Kidney (tissue), 14 donors: Measurements from ENCODE around the gene ITGA5. TPM values are rescaled to one million over a fixed set of nuclear protein-coding genes. Genes with fewer than 3 reads are reported as not detected.

Experiments
- DNase-seq, 5 donors: peaks; one replicate each; pipeline ENCODE4 v3.0.0-alpha.2; 2013 to 2020
- FAIRE-seq: peaks from 2 replicates; lab custom pipeline; 2012; peaks lifted over from hg19 to GRCh38; lab: Jason Lieb, UNC
- H3K27ac ChIP-seq, 2 donors: one replicate each; pipeline ENCODE4 v1.7.0; 2013; ENCODE audit warnings: low read depth in 2 of 2, low read length in 2 of 2, inconsistent platforms in 1 of 2
- H3K27me3 ChIP-seq: one replicate; pipeline ENCODE4 v1.7.1; 2013; ENCODE audit warnings: low read length, inconsistent platforms; ENCODE audit not compliant: control insufficient read depth, insufficient read depth
- H3K36me3 ChIP-seq, 3 donors: one replicate each; pipeline versions ENCODE4 v1.7.0 to v1.7.1; 2013; ENCODE audit warnings: low read length in 3 of 3, control low read depth in 1 of 3, inconsistent platforms in 1 of 3; ENCODE audit not compliant: insufficient read depth in 3 of 3, control insufficient read depth in 2 of 3
- H3K4me1 ChIP-seq, 3 donors: one replicate each; pipeline versions ENCODE4 v1.7.0 to v1.7.1; 2013; ENCODE audit warnings: low read length in 3 of 3, inconsistent platforms in 1 of 3, low read depth in 1 of 3; ENCODE audit not compliant: control insufficient read depth in 2 of 3, insufficient read depth in 2 of 3
- H3K4me3 ChIP-seq, 3 donors: one replicate each; pipeline versions ENCODE4 v1.7.0 to v1.8.1; 2013; ENCODE audit warnings: low read length in 3 of 3, control low read depth in 1 of 3, inconsistent platforms in 1 of 3
- H3K9ac ChIP-seq, 3 donors: one replicate each; pipeline versions ENCODE4 v1.7.0 to v1.7.1; 2013; ENCODE audit warnings: low read length in 3 of 3, control low read depth in 1 of 3, inconsistent platforms in 1 of 3
- H3K9me3 ChIP-seq, 3 donors: one replicate each; pipeline versions ENCODE4 v1.7.0 to v1.7.1; 2013; ENCODE audit warnings: low read length in 3 of 3, control low read depth in 1 of 3, inconsistent platforms in 1 of 3; ENCODE audit not compliant: control insufficient read depth in 2 of 3, insufficient read depth in 1 of 3
- CTCF ChIP-seq: IDR thresholded peaks from 3 replicates; pipeline ENCODE4 v1.5.1; 2012; ENCODE audit warnings: mild to moderate bottlenecking, moderate library complexity, borderline replicate concordance; ENCODE audit not compliant: insufficient read depth; ENCODE audit errors: extremely low read depth
- intact Hi-C: fragments of 100-400 bp; cut with DNase I; formaldehyde crosslinking; loops from one replicate; pipeline ENCODE4 v1.11.1; 2022
- polyA plus RNA-seq: library from polyadenylated mRNA; stranded (reverse); fragments of 350-450 nt; fragmentation: Illumina TruSeq; extraction: RNeasy Lipid Tissue Mini Kit (QIAGEN cat#74804); gene quantifications from one replicate; pipeline ENCODE4 v1.2.3, GENCODE V29; 2014; ENCODE audit warnings: low read depth, low replicate concordance; ENCODE audit not compliant: insufficient read depth
- total RNA-seq: library from RNA; stranded (reverse); fragmentation: NEBNext Ultra II Directional; extraction: Animal tissue kit (Norgen Biotek cat#: 25700); gene quantifications from one replicate; pipeline ENCODE4 v1.2.1, GENCODE V29; 2021
- donor health status: control.
- donor health status: control.
- donor health status: control.
- donor health status: control.
- donor health status: control.
- donor health status: DM: yes; HTN: yes; CAD: no.
- donor health status: Normal renal cell carcinoma (clear cell type).

Gene ITGA5
- total and polyA plus RNA-seq, 2 donors from 2014 or later = 11.4 to 65.6 TPM

DNA sequence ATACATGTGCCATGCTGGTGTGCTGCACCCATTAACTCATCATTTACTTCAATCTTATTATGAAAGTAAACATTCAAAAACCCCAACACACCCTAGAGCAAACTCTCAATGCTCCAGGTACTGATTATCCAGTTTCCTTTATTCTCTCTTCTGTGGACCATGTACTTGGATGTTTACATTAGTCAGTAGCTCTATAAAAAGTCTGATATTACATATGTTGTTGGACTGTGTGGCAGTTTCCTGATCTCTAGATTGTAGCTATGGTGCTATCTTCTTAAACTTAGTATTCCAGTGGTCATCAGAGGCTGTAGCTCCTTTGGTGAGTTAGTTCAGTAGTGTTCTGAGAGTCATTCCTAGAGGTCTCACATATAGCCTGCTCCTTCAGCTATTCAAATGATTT lies 25.1 kb upstream of the ITGA5 start:
- Histone ChIP-seq H3K27me3 (no peaks in the 10 kb centered on the region), H3K9me3 (no peaks in the 10 kb centered on the region), H3K36me3 (no peaks in the 10 kb centered on the region), H3K4me1 (no peaks in the 10 kb centered on the region), H3K4me3 (no peak overlapping the region), H3K27ac (no peak overlapping the region), H3K9ac (no peak overlapping the region)
- FAIRE-seq = no peak
- intact Hi-C loops = no loop called here
- DNase-seq = no peak
- TF ChIP-seq CTCF = no peak

GRCh38 chr12:54443446-54443845 lies 24.4 kb upstream of the ITGA5 start:
- no peak overlapping the region for H3K4me3 ChIP-seq
- no peak overlapping the region for H3K9ac ChIP-seq
- H3K9me3 ChIP-seq = no peaks in the 10 kb centered on the region
- no peak for TF ChIP-seq CTCF
- H3K27ac ChIP-seq = no peak overlapping the region
- H3K4me1 ChIP-seq = no peaks in the 10 kb centered on the region
- no peak for DNase-seq
- H3K27me3 ChIP-seq = no peaks in the 10 kb centered on the region
- no peak for FAIRE-seq
- no peaks in the 10 kb centered on the region for H3K36me3 ChIP-seq
- intact Hi-C loops = no loop called here

- no peak overlapping the region for H3K27ac ChIP-seq
- H3K36me3 ChIP-seq = no peaks in the 10 kb centered on the region
- FAIRE-seq = no peak
- no peak overlapping the region for H3K4me3 ChIP-seq
- H3K9me3 ChIP-seq = no peaks in the 10 kb centered on the region
- intact Hi-C loops = no loop called here
- no peak for DNase-seq
- H3K9ac ChIP-seq = no peak overlapping the region
- TF ChIP-seq CTCF = no peak
- no peaks in the 10 kb centered on the region for H3K4me1 ChIP-seq
- no peaks in the 10 kb centered on the region for H3K27me3 ChIP-seq
Measured at GRCh38 chr12:54442961-54443360, 23.9 kb upstream of the ITGA5 start.

- intact Hi-C loops = no loop called here
- Histone ChIP-seq H3K27ac (no peak overlapping the region), H3K4me1 (no peaks in the 10 kb centered on the region), H3K4me3 (no peak overlapping the region), H3K27me3 (no peaks in the 10 kb centered on the region), H3K9ac (no peak overlapping the region), H3K36me3 (no peaks in the 10 kb centered on the region), H3K9me3 (no peaks in the 10 kb centered on the region)
- FAIRE-seq (no peak), DNase-seq (no peak)
- no peak for TF ChIP-seq CTCF
Measured at GRCh38 chr12:54442099-54442498, 23.0 kb upstream of the ITGA5 start.
